Neural progenitor cell (in vitro differentiated cells): ENCODE measurements around the gene RPRD2.

Experiments used
- CTCF ChIP-seq: fragments of 200-600 bp; sonication (generic); IDR thresholded peaks from 2 replicates; pipeline ENCODE4 v1.5.1; 2017; ENCODE audit warnings: antibody characterized with exemption, mild to moderate bottlenecking
- EZH2phosphoT487 ChIP-seq: fragments of 200-600 bp; sonication (generic); IDR thresholded peaks from 2 replicates; pipeline ENCODE4 v1.6.1; 2017; ENCODE audit warnings: antibody characterized with exemption

- TF ChIP-seq CTCF (no peak), EZH2phosphoT487 (no peak)
Measured at GRCh38 chr1:150516616-150517015, 152.7 kb downstream of the RPRD2 start.
